ENCODE results near the gene OR1Q1. TPM values are rescaled to one million over a fixed set of nuclear protein-coding genes. Genes with fewer than 3 reads are reported as not detected.
"Not testable (repeated sequence)": the region's sequence is repeated elsewhere in the genome, so short reads cannot be mapped to it uniquely, and the experiment has no call there.

Gene OR1Q1
- total RNA-seq, 1 experiment from 2014 or later = not detected

DNA sequence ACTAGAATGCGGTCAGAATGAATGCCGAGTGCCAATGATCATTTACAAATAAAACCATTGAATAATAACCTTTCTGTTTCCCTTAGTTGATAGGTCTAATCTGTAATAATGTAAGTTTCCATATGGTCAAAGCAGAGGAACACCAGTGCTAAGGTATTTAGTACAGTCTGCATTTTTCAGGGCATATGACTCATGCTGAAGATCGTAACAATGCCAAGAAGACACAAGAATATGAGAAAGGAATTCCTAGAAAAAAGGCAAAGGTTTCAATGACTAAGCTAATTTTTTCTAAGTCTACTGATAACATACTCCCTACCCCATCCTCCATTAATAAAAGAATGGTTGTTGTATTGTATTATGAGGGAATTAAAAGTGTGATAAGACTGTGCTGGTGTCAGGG, 34.2 kb upstream of the OR1Q1 start:
- ATAC-seq = no peak
- DNase-seq (ENCODE audit: low read depth, low spot score) = no peak
- CTCF ChIA-PET = interaction anchor here (0.6 kb wide), 1 partner anchor 23 kb away, joined by 3 read pairs; no protein-coding TSS in a partner anchor

DNA sequence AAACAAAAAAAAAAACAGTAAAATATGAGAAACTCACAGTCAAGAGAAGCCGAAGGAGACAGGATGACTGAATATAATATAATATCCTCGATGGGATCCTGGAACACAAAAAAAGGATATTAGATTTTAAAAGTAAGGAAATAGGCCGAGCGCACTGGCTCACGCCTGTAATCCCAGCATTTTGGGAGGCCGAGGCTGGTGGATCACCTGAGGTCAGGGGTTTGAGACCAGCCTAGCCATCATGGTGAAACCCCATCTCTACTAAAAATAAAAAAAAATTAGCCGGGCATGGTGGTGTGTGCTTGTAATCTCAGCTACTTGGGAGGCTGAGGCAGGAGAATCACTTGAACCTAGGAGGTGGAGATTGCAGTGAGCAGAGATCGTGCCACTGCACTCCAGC, 31.3 kb upstream of the OR1Q1 start, which contains the start of gene OR1L8:
Gene OR1L8, minus strand, starts transcription at position 101 of the 400 bp plus-strand sequence. CDS start 14,907 bp downstream, outside the sequence.
- H3K27me3 ChIP-seq (ENCODE audit: control insufficient read depth, insufficient read depth, low read length); DNase-seq (ENCODE audit: low read depth, low spot score); in situ Hi-C loops (cut with HindIII; ENCODE audit: low pct_unique_long_range_greater_than_20kb, low sequenced_read_pairs); ATAC-seq; H3K4me1 ChIP-seq (ENCODE audit: control insufficient read depth, insufficient read depth, low read length); H3K4me3 ChIP-seq (ENCODE audit: low read depth in 2 of 2, low read length in 2 of 2); BruUV-seq (replicated peaks); POLR2A ChIA-PET; H3K9me3 ChIP-seq (ENCODE audit: control insufficient read depth, insufficient read depth, low read depth, low read length); H3K27ac ChIP-seq (ENCODE audit: low read length); H3K36me3 ChIP-seq (ENCODE audit: control insufficient read depth, insufficient read depth, low read length); intact Hi-C loops (cut with micrococcal nuclease; ENCODE audit: unreplicated experiment); CTCF ChIA-PET: not testable (repeated sequence)

More for the DNA sequence above, 34.2 kb upstream of the OR1Q1 start:
- intact Hi-C loops (cut with micrococcal nuclease; ENCODE audit: unreplicated experiment) (no loop called here), in situ Hi-C loops (cut with HindIII; ENCODE audit: low pct_unique_long_range_greater_than_20kb, low sequenced_read_pairs) (no loop called here)
- TF ChIP-seq POLR2AphosphoS5 (IDR thresholded peaks at IDR 0.05; ENCODE audit: low read depth, low read length) (no peak), TCF7L2 (IDR thresholded peaks at IDR 0.05; ENCODE audit: low read depth, low read length) (no peak), SIN3A (IDR thresholded peaks at IDR 0.05; ENCODE audit: borderline replicate concordance, insufficient read depth, low read depth, low read length) (no peak)
- TF ChIP-seq, protein P1, sequence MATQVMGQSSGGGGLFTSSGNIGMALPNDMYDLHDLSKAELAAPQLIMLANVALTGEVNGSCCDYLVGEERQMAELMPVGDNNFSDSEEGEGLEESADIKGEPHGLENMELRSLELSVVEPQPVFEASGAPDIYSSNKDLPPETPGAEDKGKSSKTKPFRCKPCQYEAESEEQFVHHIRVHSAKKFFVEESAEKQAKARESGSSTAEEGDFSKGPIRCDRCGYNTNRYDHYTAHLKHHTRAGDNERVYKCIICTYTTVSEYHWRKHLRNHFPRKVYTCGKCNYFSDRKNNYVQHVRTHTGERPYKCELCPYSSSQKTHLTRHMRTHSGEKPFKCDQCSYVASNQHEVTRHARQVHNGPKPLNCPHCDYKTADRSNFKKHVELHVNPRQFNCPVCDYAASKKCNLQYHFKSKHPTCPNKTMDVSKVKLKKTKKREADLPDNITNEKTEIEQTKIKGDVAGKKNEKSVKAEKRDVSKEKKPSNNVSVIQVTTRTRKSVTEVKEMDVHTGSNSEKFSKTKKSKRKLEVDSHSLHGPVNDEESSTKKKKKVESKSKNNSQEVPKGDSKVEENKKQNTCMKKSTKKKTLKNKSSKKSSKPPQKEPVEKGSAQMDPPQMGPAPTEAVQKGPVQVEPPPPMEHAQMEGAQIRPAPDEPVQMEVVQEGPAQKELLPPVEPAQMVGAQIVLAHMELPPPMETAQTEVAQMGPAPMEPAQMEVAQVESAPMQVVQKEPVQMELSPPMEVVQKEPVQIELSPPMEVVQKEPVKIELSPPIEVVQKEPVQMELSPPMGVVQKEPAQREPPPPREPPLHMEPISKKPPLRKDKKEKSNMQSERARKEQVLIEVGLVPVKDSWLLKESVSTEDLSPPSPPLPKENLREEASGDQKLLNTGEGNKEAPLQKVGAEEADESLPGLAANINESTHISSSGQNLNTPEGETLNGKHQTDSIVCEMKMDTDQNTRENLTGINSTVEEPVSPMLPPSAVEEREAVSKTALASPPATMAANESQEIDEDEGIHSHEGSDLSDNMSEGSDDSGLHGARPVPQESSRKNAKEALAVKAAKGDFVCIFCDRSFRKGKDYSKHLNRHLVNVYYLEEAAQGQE (IDR thresholded peaks at IDR 0.05; ENCODE audit: insufficient read depth in 1 of 2, low read depth in 2 of 2, low read length in 1 of 2) = no peak
- TF ChIP-seq, protein P2, sequence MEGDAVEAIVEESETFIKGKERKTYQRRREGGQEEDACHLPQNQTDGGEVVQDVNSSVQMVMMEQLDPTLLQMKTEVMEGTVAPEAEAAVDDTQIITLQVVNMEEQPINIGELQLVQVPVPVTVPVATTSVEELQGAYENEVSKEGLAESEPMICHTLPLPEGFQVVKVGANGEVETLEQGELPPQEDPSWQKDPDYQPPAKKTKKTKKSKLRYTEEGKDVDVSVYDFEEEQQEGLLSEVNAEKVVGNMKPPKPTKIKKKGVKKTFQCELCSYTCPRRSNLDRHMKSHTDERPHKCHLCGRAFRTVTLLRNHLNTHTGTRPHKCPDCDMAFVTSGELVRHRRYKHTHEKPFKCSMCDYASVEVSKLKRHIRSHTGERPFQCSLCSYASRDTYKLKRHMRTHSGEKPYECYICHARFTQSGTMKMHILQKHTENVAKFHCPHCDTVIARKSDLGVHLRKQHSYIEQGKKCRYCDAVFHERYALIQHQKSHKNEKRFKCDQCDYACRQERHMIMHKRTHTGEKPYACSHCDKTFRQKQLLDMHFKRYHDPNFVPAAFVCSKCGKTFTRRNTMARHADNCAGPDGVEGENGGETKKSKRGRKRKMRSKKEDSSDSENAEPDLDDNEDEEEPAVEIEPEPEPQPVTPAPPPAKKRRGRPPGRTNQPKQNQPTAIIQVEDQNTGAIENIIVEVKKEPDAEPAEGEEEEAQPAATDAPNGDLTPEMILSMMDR (IDR thresholded peaks at IDR 0.05) = no peak
- H3K27me3 ChIP-seq (ENCODE audit: control insufficient read depth, insufficient read depth, low read length) = no peaks in the 10 kb centered on the region
- no peaks in the 10 kb centered on the region for H3K36me3 ChIP-seq (ENCODE audit: control insufficient read depth, insufficient read depth, low read length)
- no TSS peak for BruUV-seq (replicated peaks)
- H3K27ac ChIP-seq (ENCODE audit: low read length) = no peak overlapping the region
- no peaks in the 10 kb centered on the region for H3K9me3 ChIP-seq (ENCODE audit: control insufficient read depth, insufficient read depth, low read depth, low read length)
- H3K4me1 ChIP-seq (ENCODE audit: control insufficient read depth, insufficient read depth, low read length) = no peaks in the 10 kb centered on the region
- H3K4me3 ChIP-seq (ENCODE audit: low read depth in 2 of 2, low read length in 2 of 2) = no peak overlapping the region
- POLR2A ChIA-PET = no interaction called here

DNA sequence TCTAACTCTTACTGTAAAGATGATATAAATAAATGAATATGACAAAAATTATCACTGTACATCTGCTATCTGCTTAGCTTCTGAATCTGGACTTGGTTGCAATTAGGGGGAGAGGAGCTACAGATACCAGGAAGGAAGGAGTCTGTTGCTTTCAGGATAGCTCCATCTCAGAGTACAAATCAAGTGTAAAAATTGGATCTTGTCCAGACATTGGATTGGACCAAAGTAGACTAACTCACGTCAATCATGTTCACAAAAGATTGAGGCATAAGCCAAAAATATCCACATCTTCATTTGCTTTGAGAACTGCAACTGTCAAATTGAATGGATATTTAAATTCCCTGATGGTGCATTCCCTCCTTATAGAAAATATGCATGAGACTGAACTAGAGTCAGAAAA, 8.8 kb upstream of the OR1Q1 start:
- DNase-seq (ENCODE audit: low read depth, low spot score) (no peak), ATAC-seq (no peak)
- H3K4me1 ChIP-seq (ENCODE audit: control insufficient read depth, insufficient read depth, low read length) = no peaks in the 10 kb centered on the region
- ChIA-PET POLR2A (no interaction called here), CTCF (no interaction called here)
- H3K9me3 ChIP-seq (ENCODE audit: control insufficient read depth, insufficient read depth, low read depth, low read length) = no peaks in the 10 kb centered on the region
- intact Hi-C loops (cut with micrococcal nuclease; ENCODE audit: unreplicated experiment) = no loop called here
- in situ Hi-C loops (cut with HindIII; ENCODE audit: low pct_unique_long_range_greater_than_20kb, low sequenced_read_pairs) = no loop called here
- no peak for TF ChIP-seq TCF7L2 (IDR thresholded peaks at IDR 0.05; ENCODE audit: low read depth, low read length)
- TF ChIP-seq SIN3A (IDR thresholded peaks at IDR 0.05; ENCODE audit: borderline replicate concordance, insufficient read depth, low read depth, low read length) = no peak
- TF ChIP-seq, protein P1 (IDR thresholded peaks at IDR 0.05; ENCODE audit: insufficient read depth in 1 of 2, low read depth in 2 of 2, low read length in 1 of 2) = no peak
- TF ChIP-seq, protein P2 (IDR thresholded peaks at IDR 0.05) = no peak
- no peak for TF ChIP-seq POLR2AphosphoS5 (IDR thresholded peaks at IDR 0.05; ENCODE audit: low read depth, low read length)
- no peak overlapping the region for H3K27ac ChIP-seq (ENCODE audit: low read length)
- no peaks in the 10 kb centered on the region for H3K36me3 ChIP-seq (ENCODE audit: control insufficient read depth, insufficient read depth, low read length)
- no peak overlapping the region for H3K4me3 ChIP-seq (ENCODE audit: low read depth in 2 of 2, low read length in 2 of 2)
- no TSS peak for BruUV-seq (replicated peaks)
- H3K27me3 ChIP-seq (ENCODE audit: control insufficient read depth, insufficient read depth, low read length) = no peaks in the 10 kb centered on the region
